Bladder microvascular endothelial cell (primary cell): ENCODE data around the gene OR4A15. TPM values are rescaled to one million over a fixed set of nuclear protein-coding genes. Genes with fewer than 3 reads are reported as not detected.

Experiments
- total RNA-seq: library from RNA; depleted of rRNA; stranded (reverse); fragments of >200 nt; gene quantifications from 2 replicates; pipeline ENCODE4 v1.2.3, GENCODE V29; 2014

OR4A15 gene
- total RNA-seq = not detected in 2 replicates

GRCh38 chr11:55367674-55368073 lies at the start of gene OR4A15:
TSS of gene OR4A15 (plus strand) at chr11:55367974. CDS start at chr11:55367974, 0 bp downstream.

GRCh38 chr11:55342901-55343300 lies 24.9 kb upstream of the OR4A15 start, which contains the start of gene OR4A16:
TSS of gene OR4A16 (plus strand) at chr11:55343201. CDS start at chr11:55343201, 0 bp downstream.

Other genes with a start within 250 kb of the OR4A15 start
- not detected in 2 replicates for gene TRIM48, start 105.8 kb upstream of the OR4A15 start, total RNA-seq
- gene OR4A16, start 24.8 kb upstream of the OR4A15 start, total RNA-seq = not detected in 2 replicates
- gene OR4C15, start 186.5 kb downstream of the OR4A15 start, total RNA-seq = not detected in 2 replicates
- not detected in 2 replicates for gene OR4C16, start 204.2 kb downstream of the OR4A15 start, total RNA-seq
- not detected in 2 replicates for gene OR4C11, start 239.7 kb downstream of the OR4A15 start, total RNA-seq